DMS79 (cell line): ENCODE data around the gene PIK3CD.
"Not testable (repeated sequence)": the region's sequence is repeated elsewhere in the genome, so short reads cannot be mapped to it uniquely, and the experiment has no call there.

Experiments
- DNase-seq: peaks from one replicate; lab custom pipeline; 2025; lab: John Stamatoyannopoulos, UW

PIK3CD gene

DNA sequence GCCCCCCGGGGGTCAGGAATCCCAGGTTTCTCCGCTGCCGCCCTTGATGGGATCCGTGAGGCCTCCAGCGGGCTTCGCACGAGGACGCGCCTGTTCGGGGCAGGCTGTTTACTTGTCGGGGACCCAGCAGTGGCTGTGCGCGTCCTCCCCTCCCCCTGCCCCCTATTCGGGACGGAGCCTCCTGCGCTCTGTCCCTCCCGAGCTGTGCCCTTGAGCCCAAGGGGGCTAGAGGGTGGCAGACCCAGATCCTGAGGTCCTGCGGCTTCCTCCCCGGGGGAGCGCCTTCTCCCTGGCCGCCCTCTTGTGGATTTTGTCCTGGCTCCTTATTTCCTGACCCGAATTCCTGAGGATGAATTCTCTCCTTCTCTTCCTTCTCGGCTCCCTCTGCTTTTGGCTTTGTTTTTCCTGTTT is 38.4 kb downstream of the PIK3CD start:
- no peak for DNase-seq

DNA sequence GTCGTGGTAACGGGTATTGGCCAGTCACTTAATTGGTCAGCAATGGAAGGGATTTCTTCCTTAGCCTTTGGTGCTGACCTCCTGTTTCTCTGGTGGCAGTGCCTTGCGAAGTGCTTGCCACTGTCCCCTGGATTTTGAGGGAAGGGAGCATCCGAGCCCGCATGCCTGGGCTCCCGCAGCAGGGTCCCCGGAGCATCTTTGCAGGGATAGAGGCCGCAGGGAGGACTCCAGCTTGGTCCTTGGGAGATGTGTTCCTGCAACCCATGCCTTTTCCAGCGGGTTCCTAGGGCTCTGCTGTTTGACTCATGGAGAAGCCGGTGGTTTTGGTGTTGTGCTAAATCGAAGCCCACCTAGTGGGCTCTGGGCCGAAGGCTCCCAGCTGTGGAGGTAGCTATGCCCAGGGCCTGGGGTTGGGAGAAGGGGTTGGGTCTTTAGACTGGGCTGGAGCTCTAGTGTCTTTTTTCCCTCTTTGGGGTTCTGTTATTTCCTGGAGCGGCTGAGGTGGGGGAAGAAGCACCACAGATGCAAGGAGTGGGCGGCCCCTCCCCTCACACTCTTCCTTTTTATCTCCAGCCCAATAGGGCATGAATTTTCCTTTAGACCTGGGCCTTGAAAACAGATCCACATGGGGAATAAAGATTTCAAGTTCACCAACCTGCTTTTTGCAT is 39.0 kb downstream of the PIK3CD start:
- DNase-seq: no peak

DNA sequence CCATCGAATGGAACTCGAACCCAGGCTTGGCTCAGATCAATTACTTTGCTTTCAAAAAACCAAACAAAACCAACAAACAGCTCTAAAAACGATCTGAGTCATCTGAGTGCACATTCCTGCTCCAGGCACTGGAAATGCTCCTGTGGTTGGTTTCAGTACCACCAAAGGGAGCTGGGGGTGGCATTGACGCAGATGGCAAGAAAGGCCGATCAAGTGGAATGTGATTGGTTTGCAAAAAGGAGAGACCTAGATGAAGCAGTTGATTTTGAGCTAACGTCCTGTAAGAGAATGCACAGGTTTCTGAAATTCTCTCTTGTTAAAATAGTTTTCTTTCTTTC is 39.5 kb downstream of the PIK3CD start:
- no peak for DNase-seq

DNA sequence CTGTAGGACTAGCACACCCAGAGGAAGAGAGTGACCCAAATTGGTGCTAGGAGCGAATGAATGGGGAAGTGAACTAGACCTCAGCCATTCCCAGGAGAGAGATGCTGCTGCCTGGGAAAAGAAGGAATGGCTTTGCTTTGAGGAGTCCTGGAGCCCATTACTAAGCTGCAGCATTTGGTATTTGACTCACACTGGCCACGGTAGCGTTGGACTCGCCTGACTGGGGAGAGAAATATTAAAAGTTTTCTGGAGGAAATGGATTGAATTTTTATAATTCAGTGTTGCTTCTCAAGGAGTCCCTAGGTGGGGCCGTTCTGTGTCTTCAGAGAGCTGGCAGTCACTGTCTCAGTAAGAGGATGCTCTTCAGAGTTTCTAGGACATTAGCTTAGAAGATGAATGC is 40.2 kb downstream of the PIK3CD start:
- DNase-seq: no peak

DNA sequence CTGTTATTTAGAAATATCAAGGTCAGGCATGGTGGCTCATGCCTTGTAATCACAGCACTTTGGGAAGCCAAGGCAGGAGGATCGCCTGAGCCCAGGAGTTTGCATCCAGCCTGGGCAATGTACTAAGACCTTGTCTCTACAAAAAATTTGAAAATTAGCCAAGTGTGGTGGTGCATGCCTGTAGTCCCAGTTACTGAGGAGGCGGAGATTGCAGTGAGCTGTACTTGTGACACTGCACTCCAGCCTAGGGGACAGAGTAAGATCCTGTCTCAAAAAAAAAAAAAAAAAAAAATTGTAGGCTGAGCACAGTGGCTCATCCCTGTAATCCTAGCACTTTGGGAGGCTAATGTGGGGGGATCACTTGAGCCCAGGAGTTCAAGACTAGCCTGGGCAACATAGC is 45.3 kb downstream of the PIK3CD start:
- DNase-seq: no peak

DNA sequence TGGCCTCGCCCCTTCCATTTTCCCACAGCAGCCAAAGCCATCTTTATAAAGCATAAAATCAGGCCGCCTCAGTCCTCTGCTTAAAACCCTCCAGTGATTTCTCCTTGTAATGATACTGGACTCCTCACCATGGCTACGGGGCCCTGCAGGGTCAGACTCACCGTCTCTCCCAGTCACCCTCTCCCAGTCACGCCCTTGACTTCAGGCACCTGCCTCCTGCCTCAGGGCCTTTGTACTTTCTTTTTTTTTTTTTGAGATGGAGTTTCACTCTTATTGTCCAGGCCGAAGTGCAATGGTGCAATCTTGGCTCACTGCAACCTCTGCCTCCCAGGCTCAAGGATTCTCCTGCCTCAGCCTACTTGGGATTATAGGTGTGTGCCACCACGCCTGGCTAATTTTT is 47.8 kb downstream of the PIK3CD start:
- no peak for DNase-seq

DNA sequence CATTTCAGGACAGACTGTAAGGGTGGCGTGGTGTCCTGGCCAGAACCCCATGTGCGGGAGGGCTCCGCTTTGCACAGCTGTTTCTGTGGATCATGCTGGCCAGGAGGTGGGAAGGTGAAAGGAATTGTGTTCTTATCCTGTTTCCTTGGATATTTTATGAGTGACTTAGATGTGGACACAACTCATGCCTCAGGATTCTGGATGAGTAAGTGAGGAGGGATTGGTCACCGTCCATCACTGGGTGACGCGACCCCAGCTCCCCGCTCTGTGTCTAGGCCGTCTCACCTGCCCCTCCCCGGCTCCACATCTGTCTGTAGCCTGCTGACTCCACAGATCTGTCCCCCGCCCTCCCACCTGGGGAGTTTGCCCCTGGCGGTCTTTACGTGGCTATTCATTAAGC is 48.8 kb downstream of the PIK3CD start:
- no peak for DNase-seq

DNA sequence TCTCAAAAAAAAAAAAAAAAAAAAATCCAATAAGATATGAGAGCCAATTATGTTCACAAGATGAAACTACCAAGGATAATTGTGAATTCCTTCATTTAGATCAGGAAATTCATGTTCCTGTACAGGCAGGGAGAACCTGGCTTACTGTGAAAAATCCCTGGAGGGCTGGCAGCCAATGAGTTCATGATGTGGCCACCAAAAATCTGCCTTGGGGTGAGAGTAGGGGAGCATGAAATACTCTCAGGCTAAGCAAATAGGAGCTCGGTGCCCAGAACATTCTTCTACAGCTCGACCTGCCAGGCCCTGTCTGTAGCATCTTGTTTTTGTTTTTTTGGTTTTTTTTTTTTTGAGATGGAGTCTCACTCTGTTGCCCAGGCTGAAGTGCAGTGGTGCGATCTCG is 50.1 kb downstream of the PIK3CD start:
- no peak for DNase-seq

DNA sequence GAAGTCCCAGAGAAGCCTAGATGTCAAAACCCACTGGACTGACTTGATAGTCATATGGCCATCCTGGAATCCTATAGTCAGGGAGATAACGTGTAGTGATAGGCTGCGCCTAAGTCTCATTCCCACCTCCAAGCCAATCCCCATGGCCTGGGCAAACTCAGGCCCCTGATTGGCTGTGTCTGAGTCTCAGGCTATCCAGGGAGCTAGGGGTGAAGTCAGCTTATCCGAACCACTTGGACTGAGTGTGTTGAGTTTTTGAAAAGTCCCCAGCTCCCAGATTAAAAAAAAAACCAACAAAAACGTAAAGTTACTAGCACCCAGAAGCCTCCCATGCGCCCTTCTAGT is 51.6 kb downstream of the PIK3CD start:
- DNase-seq: no peak

DNA sequence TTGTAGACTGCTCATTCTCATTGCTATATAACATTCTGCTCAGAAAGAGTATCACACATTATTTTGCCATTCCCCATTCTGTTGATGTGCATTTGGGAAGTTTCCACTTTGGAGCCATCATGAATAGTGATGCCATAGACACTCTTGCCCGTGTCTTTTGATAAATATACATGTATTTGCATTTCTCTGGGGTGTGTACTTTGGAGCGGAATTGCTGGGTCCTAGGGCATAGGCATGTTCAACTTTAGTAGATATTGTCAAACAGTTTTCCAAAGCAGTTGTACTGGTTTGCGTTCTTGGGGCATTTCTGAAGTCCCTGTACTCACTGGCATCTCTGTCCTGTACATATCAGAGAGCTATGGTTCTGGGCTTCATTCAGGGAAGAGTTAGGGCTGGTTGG is 52.1 kb downstream of the PIK3CD start:
- DNase-seq: no peak

DNA sequence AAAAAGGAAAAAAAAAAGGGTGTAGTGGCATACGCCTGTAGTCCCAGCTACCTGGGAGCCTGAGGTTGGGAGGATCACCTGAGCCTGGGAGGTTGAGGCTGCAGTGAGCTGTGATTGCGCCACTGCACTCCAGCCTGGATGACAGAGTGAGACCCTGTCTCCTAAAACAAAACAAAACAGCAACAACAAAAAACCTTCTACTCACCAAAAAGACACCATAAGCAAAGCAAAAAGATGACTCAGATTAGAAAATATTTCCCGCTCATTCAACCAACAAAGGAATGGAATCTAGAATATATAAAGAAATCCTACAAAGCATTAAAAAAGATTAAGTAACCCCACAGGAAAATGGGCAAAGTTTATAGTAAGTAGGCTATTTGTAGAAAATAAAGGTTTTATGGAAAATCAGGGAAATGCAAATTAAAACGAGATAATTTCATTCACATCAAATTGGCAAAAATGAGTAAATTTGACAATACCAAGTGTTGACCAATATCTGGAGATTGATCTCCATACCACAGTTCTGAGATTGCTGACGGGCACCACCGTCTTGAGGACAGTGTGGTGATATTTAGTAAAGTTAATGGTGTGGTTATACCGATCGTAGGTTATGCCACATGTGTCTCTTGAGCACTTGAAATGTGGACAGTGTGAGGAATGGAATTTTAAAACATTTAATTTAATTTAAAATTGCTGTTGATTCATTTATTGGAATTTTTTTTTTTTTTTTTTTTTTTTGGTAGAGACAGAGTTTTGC is 54.0 kb downstream of the PIK3CD start:
- no peak for DNase-seq

DNA sequence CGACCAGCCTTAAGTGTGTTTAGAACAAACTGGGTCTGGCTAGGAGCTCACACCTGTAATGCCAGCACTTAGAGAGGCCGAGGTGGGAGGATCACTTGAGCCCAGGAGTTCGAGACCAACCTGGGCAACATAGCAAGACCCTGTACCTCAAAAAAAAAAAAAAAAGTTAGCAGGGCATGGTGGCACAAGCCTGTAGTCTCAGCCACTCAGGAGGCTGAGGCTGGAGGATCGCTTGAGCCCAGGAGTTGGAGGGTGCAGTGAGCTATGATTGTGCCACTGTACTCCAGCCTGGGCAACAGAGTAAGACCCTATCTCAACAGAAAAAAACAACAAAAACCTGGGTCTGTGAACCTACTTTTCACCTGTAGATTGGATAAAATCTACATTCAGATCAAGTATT is 54.6 kb downstream of the PIK3CD start:
- no peak for DNase-seq

DNA sequence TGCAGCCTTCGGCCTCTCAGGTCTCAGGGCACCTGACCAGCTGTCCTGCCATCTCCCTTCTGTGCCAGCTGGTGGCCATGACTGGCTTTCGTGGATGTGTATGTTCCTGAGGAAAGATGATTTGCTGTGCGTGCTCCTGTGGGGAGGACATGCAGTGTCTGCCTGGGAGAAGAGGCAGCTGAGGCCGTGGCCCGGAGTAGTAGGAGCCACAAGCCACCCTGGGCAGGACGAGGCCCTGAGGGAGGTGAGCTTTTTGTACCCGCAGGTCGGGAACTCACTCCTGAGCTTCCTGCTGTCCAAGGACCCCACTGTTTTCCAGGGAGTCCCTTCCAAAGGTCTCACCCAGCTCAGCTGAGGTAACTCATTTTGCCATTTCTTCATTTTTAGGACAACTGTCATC is 58.5 kb downstream of the PIK3CD start:
- no peak for DNase-seq

DNA sequence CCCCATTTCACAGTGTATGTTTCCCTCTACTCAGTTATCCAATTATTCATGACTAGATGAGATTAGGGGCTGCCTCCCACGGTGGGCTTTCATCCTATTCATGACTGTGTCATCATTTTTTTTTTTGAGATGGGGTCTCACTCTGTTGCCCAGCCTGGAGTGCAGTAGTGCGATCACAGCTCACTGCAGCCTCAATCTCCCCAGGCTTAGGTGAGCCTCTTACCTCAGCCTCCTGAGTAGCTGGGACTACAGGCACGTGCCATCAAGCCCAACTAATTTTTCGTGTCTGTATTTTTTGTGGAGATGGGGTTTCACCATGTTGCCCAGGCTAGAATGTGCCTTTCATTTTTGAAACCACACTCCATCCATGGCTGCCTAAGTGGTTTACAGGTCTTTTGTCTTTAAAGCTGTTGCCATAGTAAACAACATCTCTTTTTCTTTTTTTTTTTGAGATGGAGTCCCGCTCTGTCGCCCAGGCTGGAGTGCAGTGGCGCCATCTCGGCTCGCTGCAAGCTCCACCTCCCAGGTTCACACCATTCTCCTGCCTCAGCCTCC is 60.0 kb downstream of the PIK3CD start:
- DNase-seq: no peak

DNA sequence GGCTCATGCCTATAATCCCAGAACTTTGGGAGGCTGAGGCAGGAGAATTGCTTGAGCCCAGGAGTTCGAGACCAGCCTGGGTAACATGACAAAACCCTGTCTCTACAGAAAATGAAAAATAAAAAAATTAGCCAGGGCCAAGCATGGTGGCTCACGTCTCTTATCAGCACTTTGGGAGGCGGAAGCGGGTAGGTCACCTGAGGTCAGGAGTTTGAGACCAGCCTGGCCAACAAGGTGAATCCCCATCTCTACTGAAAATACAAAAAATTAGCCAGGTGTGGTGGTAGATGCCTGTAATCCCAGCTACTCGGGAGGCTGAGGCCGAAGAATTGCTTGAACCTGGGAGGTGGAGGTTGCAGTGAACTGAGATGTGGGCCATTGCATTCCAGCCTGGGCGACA is 61.2 kb downstream of the PIK3CD start:
- DNase-seq: not testable (repeated sequence)

DNA sequence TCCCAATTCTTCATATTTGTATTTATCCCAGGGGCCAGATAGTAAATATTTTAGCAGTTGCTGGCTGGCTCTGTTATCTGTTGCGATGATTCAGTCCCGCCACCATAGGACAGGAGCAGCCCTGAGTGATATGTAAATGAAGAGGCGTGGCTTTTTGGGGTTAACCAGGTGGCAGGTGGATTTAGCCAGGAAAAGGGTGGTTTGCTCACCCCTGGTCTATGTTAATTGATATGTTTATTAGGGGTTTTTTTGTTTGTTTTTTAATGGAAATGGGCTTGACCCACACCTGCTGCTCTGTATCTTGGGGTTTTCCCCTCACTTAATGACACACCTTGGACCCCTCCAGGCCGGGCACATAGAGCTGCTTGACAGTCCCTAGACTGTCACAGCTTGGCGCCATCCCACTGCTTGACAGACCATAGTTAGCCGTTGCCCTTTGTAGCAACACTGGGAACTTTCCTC is 62.8 kb downstream of the PIK3CD start:
- DNase-seq: no peak

DNA sequence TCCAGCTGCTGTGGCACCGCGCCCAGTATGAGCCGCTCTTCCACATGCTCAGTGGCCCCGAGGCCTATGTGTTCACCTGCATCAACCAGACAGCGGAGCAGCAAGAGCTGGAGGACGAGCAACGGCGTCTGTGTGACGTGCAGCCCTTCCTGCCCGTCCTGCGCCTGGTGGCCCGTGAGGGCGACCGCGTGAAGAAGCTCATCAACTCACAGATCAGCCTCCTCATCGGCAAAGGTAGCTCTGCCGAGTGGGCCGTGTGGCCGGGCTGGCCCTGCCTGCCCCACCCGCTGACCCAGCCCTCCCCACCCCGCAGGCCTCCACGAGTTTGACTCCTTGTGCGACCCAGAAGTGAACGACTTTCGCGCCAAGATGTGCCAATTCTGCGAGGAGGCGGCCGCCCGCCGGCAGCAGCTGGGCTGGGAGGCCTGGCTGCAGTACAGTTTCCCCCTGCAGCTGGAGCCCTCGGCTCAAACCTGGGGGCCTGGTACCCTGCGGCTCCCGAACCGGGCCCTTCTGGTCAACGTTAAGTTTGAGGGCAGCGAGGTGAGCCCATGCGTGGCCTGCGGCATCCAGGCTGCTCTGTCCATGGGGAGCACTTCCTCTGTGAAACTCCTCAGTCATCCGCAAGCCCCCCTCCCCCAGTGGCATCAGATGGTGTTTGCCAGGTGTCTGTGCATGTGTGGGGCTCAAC is 64.2 kb downstream of the PIK3CD start:
- no peak for DNase-seq

DNA sequence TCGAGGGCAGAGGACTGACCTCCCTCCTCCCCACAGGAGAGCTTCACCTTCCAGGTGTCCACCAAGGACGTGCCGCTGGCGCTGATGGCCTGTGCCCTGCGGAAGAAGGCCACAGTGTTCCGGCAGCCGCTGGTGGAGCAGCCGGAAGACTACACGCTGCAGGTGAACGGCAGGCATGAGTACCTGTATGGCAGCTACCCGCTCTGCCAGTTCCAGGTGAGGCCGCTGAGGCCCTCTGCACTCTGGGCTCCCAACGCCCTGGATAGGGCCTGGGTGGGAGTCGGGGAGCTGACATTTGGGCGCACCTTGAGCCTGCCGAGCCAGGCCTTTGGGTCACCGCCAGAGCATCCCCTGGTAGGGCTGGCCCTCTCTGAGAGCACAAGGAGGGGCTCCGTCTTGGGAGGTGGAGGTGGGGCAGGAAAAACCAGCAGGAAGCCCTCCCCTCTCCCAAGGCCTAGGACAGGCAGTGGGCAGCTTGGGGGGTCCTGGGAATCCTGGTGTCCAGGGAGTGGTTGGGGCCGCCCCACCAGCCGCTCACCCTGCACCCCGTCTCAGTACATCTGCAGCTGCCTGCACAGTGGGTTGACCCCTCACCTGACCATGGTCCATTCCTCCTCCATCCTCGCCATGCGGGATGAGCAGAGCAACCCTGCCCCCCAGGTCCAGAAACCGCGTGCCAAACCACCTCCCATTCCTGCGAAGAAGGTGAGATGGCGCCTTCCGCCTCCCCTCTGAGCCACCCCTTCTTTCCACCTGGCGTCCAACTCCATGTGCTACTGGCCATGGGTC is 65.1 kb downstream of the PIK3CD start:
- DNase-seq: no peak

DNA sequence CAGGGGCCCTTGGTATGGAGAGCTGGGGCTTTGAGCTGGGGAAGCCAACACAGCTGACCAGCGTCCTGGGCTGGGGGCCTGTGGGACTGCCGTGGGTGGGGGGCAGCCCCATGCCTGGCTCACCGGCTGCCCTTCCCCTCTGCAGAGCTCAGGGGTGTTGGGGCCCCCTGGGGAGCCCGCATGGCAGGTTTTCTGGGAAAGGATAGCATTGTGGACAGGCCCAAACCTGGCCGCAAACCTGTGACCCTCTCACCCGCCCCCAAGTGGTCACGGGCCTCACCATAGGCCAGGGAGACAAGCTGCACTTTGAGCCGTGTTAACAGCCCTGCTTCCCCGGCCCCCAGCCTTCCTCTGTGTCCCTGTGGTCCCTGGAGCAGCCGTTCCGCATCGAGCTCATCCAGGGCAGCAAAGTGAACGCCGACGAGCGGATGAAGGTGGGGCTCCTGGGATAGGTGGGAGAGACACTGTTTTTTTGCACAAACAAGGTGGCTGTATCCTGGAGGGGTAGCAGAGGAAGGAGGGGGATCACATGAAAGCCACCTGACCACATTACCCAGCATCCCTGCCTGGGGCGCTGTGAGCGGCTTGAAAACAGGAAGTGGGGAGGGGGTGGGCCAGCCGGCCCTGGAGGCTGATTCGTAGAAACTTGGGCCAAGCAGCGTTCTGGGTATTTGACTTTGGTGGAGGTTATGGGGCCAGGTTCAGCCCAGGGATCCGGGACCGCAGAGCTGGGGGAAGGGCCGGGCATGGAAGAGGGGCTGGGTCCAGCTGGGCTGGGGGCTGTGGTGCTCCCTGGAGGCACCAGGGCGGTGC is 65.9 kb downstream of the PIK3CD start:
- DNase-seq: no peak

DNA sequence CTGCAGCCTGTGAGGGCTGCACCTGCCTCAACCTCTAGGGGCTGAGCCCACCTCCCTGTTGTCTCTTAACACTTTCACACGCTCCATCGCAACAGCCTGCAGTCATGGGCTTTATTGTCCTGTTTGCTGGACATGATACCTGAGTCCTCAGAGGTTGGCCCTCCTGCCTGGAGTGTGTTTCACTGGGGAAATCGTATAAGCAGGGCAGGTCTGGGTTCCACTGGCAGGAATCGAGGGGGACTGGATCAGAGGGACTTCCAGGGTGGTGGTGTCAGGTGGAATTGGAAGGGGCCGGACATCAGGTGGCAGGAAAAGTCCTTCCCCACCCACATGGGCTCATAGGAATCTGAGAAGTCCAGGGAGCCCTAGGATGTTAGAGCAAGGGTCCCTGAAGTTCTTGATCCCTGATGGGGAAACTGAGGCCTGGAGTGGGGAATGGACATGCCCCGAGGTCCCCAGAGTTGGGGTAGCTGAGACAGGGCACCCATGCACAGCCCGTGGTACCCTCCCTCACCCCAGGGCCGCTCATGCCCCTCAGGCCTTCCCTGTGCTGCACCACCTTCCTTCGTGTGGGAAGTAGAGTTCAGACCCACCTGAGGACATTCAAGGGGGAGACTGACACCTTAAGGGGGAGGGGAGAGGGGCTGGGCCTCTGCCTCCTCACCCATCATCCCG is 66.6 kb downstream of the PIK3CD start:
- DNase-seq: no peak
